ENCODE results near the gene WDR18.
A peak's percentile ranks its signal among the peaks of the same experiment; 100 is the strongest.

The WDR18 gene

DNA sequence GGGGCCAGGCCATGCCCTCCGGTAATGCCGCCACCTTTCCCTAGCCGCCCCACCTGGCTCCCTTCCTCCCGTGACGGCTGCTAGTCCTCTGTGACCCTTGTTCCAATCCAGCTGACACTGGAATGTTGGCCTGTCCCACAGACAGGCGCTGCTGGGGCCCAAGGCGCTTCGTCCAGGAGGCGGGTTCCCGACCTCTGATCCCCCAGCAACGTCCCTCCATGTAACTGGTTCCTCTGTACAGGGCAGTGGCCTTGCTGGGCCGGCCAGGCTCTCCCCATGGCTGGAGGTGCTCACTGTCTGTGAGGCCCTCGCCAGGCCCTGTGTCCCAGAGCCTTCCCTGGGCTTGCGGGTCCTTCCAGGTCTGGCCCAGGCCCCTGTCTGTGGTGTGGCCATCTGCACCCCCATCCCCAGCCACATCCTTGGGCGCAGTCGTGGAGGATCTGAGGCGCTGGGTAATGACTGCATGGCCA, 9.3 kb downstream of the WDR18 start:
- no peak for DNase-seq

GRCh38 chr19:993831-994393, 9.8 kb downstream of the WDR18 start:
- no peak for DNase-seq

- DNase-seq: no peak
Measured at GRCh38 chr19:994516-994915, 10.4 kb downstream of the WDR18 start.

- no peak for DNase-seq
Measured at GRCh38 chr19:995051-995827, 11.1 kb downstream of the WDR18 start.

DNA sequence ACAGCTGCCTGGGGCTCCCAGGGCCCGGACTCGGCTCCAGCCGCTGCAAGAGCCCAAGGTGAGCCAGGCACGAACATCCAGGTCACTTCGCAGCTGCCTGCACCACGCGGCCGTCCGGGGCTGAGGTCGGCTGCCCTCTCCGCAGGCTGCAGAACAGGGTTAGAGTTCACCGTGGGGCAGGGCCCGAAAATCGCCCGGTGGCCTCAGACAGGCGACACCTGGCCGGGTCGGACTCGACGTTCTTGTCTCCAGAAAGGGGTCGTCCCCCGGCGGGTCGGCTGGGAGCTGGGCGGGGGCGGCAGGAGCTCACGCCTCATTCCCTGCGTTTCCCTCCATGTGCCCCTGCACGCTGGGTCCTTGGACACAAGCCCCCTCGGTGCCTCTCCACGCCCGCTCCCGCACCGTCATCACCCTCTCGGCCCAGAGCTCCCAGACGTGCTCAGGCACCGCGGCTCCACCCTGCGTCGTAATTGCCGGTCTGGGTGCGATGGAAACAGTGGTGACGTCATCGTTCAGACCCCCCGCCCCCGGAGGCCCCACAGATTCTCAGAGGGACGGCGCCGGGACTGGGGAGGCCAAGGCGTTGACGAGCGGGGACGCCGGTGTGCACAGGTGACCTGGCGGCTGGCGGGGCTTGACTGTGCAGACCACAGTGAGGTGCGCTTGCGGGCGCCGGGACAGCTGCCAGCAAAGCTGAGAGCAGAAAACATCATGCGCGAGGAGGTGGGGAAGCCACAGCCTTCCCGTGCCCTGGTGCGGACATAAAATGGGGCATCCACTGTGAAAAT, 12.1 kb downstream of the WDR18 start:
- peak; percentile 78 for DNase-seq

- DNase-seq: no peak
Measured at GRCh38 chr19:998064-998463, 13.9 kb downstream of the WDR18 start.

DNA sequence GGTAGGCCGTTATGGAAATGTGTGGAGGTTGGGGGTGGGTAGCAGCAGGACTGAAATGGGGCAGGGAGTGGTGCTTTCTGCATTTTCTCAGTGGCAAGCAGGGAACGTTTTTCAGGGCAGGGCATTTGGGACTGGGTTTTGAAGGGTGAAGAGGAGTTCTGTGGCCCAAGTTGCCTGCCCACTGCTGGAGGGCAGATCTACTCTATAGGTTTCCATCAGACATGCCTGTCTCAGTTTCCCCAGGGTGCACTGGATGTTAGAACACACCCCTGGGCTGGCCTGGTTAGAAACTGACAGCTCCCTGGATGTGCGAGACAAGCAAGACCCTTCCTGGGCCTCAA, 15.2 kb downstream of the WDR18 start:
- no peak for DNase-seq

GRCh38 chr19:1000095-1000494, 15.9 kb downstream of the WDR18 start, which contains the start of gene GRIN3B:
GRIN3B (plus strand) TSS chr19:1000419; CDS start chr19:1000438, 19 bp downstream.
- peak; percentile 72 for DNase-seq

DNA sequence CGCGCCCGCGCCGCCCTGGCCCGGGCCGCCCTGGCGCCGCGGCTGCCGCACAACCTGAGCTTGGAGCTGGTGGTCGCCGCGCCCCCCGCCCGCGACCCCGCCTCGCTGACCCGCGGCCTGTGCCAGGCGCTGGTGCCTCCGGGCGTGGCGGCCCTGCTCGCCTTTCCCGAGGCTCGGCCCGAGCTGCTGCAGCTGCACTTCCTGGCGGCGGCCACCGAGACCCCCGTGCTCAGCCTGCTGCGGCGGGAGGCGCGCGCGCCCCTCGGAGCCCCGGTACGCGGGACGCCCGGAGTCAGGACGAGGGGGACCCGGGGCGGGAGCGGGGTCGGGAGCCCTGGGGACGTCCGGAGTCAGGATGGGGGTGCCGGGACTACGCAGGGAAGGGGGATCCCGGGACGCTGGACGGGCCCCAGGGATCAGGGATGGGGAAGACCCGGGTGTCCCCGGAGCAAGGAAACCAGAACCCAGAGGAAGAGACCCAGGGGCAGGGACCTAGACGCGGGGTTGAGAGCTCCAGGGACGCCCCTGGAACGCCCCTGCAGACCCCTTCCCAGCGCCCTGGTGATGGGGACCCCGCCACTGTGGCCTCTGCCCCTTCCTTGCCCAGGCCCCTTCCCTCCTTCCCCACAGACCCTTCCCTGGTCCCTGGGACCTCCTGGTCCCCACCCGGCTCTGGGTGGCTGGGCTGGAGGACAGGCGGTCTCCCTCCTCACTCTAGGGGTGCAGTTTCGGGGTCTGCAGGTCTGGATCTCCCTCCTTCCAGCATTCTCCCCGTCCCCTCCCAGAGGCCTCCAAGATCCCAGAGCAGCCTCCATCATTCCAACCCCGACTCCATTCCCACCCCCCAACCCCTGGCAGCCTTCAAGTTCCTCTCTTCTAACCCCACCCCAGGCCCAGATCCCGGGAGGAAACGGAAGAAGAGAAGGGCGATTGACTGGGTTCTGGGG, 16.7 kb downstream of the WDR18 start:
- DNase-seq: no peak

DNA sequence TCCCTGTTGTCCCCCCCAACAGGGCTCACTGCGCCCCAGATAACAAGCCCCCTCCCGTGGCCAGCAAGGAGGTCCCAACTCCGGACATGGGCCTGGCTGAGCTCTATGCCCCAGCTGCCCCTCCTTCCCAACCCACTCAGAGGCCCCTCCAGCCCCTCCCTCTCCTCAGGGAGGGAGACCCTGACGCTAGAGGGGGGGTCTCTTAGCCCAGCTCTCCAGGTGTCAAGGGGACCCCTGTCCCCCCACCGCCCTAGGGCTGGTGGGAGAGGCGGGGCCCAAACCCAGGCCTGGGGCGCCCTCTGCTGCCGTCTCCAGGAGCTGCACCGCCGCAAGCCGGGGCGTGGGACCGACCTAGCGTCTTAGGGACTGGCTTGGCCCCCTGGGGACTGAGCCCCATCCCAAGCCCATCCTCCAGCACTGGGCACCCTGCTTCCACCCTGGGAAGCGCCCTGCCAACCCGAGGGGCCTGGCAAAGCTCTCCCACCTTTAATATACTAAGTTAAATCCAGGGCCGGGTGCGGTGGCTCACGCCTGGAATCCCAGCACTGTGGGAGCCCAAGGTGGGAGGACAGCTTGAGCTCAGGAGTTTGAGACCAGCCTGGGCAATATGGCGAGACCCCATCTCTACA, 17.5 kb downstream of the WDR18 start:
- peak; percentile 76 for DNase-seq

DNA sequence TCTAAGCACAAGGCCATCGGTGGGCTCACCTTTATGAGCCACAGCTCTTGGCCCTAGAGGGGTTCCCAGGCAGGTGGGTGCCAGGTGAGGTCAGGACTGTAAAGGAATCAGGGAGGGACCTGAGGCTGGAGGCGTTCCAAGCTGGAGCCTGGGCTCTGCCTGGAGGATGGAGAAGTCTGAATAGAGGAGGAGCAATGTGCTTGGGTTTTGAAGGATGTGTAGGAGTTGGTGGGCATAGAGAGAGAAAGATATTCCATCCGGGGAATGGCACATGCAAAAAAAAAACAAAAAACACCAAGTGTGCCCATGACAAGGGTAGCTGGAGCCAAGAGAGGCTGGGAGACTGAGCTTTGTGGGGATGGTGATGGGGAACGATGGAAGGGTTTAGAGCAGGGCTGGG, 18.5 kb downstream of the WDR18 start:
- no peak for DNase-seq

- no peak for DNase-seq
Measured at GRCh38 chr19:1003283-1003682, 19.1 kb downstream of the WDR18 start.

- DNase-seq: no peak
Measured at GRCh38 chr19:1004204-1004802, 20.2 kb downstream of the WDR18 start.

DNA sequence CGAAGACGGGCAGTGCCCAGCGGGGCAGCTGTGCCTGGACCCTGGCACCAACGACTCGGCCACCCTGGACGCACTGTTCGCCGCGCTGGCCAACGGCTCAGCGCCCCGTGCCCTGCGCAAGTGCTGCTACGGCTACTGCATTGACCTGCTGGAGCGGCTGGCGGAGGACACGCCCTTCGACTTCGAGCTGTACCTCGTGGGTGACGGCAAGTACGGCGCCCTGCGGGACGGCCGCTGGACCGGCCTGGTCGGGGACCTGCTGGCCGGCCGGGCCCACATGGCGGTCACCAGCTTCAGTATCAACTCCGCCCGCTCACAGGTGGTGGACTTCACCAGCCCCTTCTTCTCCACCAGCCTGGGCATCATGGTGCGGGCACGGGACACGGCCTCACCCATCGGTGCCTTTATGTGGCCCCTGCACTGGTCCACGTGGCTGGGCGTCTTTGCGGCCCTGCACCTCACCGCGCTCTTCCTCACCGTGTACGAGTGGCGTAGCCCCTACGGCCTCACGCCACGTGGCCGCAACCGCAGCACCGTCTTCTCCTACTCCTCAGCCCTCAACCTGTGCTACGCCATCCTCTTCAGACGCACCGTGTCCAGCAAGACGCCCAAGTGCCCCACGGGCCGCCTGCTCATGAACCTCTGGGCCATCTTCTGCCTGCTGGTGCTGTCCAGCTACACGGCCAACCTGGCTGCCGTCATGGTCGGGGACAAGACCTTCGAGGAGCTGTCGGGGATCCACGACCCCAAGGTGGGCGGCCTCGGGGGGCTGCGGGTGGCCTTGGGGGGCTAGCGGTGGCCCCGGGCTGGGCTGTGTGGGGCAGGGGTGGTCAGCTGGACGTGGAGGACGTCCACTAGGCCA, 20.9 kb downstream of the WDR18 start:
- DNase-seq: no peak

- no peak for DNase-seq
Measured at GRCh38 chr19:1006711-1007398, 22.7 kb downstream of the WDR18 start.

DNA sequence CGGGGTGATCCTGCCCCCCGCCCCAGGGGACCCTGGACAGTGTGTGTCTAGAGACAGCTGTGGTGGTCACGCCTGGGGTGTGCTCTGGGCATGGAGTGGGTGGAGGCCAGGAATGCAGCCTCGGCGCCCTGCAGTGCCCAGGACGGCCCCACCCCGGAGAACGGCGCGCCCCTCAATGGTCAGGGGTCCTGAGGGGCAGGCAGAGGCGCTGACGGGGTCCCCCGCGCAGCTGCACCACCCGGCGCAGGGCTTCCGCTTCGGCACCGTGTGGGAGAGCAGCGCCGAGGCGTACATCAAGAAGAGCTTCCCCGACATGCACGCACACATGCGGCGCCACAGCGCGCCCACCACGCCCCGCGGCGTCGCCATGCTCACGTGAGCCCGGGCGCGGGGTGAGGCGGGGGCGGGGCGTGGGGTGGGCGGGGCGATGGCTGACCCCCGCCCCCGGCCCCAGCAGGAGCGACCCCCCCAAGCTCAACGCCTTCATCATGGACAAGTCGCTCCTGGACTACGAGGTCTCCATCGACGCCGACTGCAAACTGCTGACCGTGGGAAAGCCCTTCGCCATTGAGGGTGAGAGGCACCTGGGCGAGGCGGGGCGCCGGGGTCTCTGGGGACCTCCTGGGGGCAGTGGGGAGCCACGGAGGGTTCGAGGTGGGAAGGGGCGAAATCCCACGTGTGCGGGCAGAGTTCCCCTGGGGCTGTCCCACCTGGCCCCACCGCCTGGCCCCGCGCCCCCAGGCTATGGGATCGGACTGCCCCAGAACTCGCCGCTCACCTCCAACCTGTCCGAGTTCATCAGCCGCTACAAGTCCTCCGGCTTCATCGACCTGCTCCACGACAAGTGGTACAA, 23.5 kb downstream of the WDR18 start:
- DNase-seq: no peak

DNA sequence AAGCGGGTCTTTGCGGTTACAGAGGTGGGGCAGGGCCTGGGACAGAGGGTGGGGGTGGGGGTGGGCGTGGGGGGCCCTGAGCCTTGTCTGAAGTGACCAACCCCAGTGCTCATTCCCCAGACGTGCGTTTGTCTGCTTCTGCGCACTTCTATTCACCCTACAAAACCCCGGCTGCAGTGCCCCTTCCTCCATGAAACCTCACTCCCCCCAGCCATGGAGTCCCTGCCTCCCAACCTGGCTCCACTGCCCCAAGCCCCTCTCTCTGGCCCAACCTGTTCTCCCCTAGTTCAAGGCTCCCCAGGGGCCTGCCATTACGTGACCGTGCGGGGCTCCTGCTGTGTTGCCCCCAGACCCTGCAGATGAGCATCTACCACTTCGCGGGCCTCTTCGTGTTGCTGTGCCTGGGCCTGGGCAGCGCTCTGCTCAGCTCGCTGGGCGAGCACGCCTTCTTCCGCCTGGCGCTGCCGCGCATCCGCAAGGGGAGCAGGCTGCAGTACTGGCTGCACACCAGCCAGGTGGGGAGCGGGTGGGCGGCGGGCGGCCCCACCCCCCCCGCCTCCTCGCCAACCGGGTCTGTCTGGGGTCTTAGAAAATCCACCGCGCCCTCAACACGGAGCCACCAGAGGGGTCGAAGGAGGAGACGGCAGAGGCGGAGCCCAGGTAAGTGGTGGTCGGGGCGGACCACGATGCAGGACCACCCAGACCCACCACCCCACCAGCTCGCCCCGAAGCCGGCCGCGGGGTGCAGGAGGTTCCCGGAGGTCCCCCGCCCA, 24.3 kb downstream of the WDR18 start:
- DNase-seq: no peak

All from CD4-positive, alpha-beta T cell treated with Interleukin-6 for 4 hours (primary cell).